SU-DHL-6 (cell line): Measurements from ENCODE around the gene HOXC6.

Experiments used
- CTCF ChIP-seq: fragments of 200-600 bp; sonication (generic); IDR thresholded peaks from one replicate; pipeline ENCODE4 v1.5.1; 2017; ENCODE audit warnings: antibody characterized with exemption, mild to moderate bottlenecking, low read length, moderate library complexity; ENCODE audit not compliant: insufficient read depth, poor library complexity, severe bottlenecking
- EZH2phosphoT487 ChIP-seq: fragments of 200-600 bp; sonication (generic), shearing (Covaris generic); conservative IDR thresholded peaks from 2 replicates; pipeline ENCODE4 v1.6.1; 2018; ENCODE audit warnings: mild to moderate bottlenecking, antibody characterized with exemption, low read length, moderate library complexity, mixed read lengths

DNA sequence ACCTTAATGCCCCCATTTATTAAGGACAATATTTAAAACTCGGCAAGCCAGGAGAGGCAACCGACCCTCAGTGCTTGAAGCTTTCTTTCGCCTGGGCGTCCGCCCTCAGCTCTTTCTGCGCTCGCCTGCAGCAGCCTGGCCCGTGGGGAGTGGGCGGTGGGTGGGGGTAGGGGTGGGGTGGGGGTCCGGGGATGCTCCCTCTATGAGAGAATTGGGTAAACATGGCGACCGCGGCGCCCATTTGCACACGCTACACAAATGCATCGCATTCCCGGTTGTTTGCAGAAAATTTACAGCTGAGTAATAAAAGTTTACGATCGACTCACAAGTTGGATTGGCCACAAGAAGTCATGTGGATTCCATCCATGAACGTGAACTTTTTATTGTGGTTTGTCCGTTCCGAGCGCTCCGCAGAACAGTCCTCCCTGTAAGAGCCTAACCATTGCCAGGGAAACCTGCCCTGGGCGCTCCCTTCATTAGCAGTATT, 11.7 kb upstream of the HOXC6 start:
- TF ChIP-seq CTCF (no peak), EZH2phosphoT487 (no peak)
